ENCODE results near the gene VPS13D. TPM values are rescaled to one million over a fixed set of nuclear protein-coding genes. Genes with fewer than 3 reads are reported as not detected.

The VPS13D gene
- total RNA-seq, 2 experiments from 2014 or later = 25.0 to 25.4 TPM

- peaks cover 3% of the 10 kb centered on the region for H3K36me3 Mint-ChIP-seq
- no peak overlapping the region for H3K4me3 Mint-ChIP-seq
- no peaks in the 10 kb centered on the region for H3K27me3 Mint-ChIP-seq
- peaks cover 61% of the 10 kb centered on the region for H3K4me1 Mint-ChIP-seq (ENCODE audit: low read depth)
- POLR2A ChIA-PET = interaction anchor here (0.7 to 1.9 kb wide), 3 partner anchors 21 to 29 kb away, joined by 3 to 6 read pairs (median 4); no protein-coding TSS in a partner anchor
- intact Hi-C loops (cut with micrococcal nuclease) = no loop called here
- CTCF ChIA-PET = interaction anchor here (0.9 to 1.1 kb wide), 2 partner anchors 24 to 31 kb away, joined by 3 to 4 read pairs; no protein-coding TSS in a partner anchor
- H3K9me3 Mint-ChIP-seq = no peaks in the 10 kb centered on the region
- H3K27ac Mint-ChIP-seq = peak overlapping the region; percentile 78
- peak; percentile 49 for DNase-seq
These were observed 251.0 kb downstream of the VPS13D start for GRCh38 chr1:12480748-12481362.

DNA sequence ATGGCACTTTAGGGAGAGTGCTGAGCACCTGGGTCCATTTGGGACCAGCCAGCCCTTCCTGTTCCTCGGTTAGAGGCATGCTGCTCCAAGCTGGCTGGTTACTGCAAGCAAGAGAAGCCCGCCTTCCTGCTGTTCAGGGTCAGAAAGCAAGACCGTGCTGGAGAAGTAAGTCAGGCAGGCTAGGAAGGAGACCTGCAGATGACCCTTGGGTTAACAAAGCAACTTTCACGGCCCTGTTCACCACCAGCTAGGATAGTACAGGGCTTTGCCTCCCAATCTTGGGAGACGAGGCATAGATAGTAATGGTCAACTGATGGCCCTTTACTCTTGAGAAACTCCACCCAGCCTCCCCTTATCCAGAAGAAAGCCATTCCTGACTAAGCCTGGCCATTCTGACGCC lies 252.1 kb downstream of the VPS13D start:
- Mint-ChIP-seq H3K4me1 (ENCODE audit: low read depth) (peaks cover 50% of the 10 kb centered on the region), H3K27me3 (no peaks in the 10 kb centered on the region), H3K27ac (no peak overlapping the region), H3K9me3 (no peaks in the 10 kb centered on the region), H3K36me3 (peaks cover 7% of the 10 kb centered on the region), H3K4me3 (no peak overlapping the region)
- ChIA-PET CTCF (no interaction called here), POLR2A (no interaction called here)
- no peak for DNase-seq
- intact Hi-C loops (cut with micrococcal nuclease) = no loop called here

DNA sequence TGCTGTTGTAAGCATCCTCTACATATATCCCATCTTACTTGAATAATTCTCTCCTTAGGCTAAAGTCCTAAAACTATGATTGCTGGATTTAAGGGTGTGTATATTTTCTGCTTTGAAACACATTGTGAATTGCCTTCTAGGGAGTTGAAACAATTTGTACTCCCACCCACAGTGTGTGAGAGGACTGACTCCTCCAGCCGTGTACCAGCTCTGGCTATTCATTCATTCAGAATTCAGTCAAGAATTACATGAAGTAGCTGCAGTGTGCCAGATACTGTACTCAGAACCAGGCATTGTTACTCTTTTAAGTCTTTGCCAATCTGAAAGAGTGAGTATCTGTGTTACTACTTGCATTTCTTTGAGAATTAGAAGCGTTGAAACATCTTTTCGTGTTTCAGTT lies 253.2 kb downstream of the VPS13D start:
- peaks cover 40% of the 10 kb centered on the region for H3K4me1 Mint-ChIP-seq (ENCODE audit: low read depth)
- H3K27me3 Mint-ChIP-seq = no peaks in the 10 kb centered on the region
- intact Hi-C loops (cut with micrococcal nuclease) = no loop called here
- peaks cover 7% of the 10 kb centered on the region for H3K36me3 Mint-ChIP-seq
- no peak overlapping the region for H3K4me3 Mint-ChIP-seq
- POLR2A ChIA-PET = no interaction called here
- no peaks in the 10 kb centered on the region for H3K9me3 Mint-ChIP-seq
- no peak overlapping the region for H3K27ac Mint-ChIP-seq
- DNase-seq = no peak
- CTCF ChIA-PET = no interaction called here

GRCh38 chr1:12485231-12486058 lies 255.6 kb downstream of the VPS13D start:
- intact Hi-C loops (cut with micrococcal nuclease) = no loop called here
- Mint-ChIP-seq H3K27me3 (no peaks in the 10 kb centered on the region), H3K36me3 (peaks cover 5% of the 10 kb centered on the region), H3K4me3 (no peak overlapping the region), H3K27ac (no peak overlapping the region), H3K4me1 (ENCODE audit: low read depth) (peaks cover 16% of the 10 kb centered on the region), H3K9me3 (no peaks in the 10 kb centered on the region)
- CTCF ChIA-PET = no interaction called here
- POLR2A ChIA-PET = no interaction called here
- no peak for DNase-seq

GRCh38 chr1:12486059-12486341 lies 256.2 kb downstream of the VPS13D start:
- POLR2A ChIA-PET = no interaction called here
- intact Hi-C loops (cut with micrococcal nuclease) = no loop called here
- H3K4me1 Mint-ChIP-seq (ENCODE audit: low read depth) = peaks cover 11% of the 10 kb centered on the region
- no peaks in the 10 kb centered on the region for H3K27me3 Mint-ChIP-seq
- H3K4me3 Mint-ChIP-seq = no peak overlapping the region
- no peak overlapping the region for H3K27ac Mint-ChIP-seq
- H3K9me3 Mint-ChIP-seq = no peaks in the 10 kb centered on the region
- peaks cover 7% of the 10 kb centered on the region for H3K36me3 Mint-ChIP-seq
- CTCF ChIA-PET = no interaction called here
- DNase-seq = no peak

- Mint-ChIP-seq H3K4me3 (no peak overlapping the region), H3K27me3 (no peaks in the 10 kb centered on the region), H3K9me3 (no peaks in the 10 kb centered on the region), H3K36me3 (peaks cover 8% of the 10 kb centered on the region), H3K4me1 (ENCODE audit: low read depth) (peaks cover 6% of the 10 kb centered on the region), H3K27ac (no peak overlapping the region)
- ChIA-PET CTCF (no interaction called here), POLR2A (no interaction called here)
- intact Hi-C loops (cut with micrococcal nuclease) = no loop called here
- DNase-seq = no peak
These were observed 256.7 kb downstream of the VPS13D start for GRCh38 chr1:12486401-12487005.

DNA sequence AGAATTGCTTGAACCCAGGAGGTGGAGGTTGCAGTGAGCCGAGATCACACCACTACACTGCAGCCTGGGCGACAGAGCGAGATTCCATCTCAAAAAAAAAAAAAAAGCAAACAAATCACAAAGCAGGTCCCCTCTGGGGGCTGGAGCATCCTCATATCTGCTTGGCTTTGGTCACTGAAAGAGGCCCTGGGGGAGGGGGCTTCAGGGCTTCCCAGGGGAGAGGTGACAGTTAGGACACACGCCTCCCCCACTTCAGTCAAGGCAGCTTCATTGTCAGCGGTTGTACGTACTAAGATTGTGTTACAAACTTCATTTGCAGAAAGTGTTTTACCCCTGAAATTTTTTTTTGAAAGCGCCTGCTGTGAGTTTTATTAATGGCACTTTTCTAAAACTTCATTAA lies 257.7 kb downstream of the VPS13D start:
- intact Hi-C loops (cut with micrococcal nuclease) = no loop called here
- ChIA-PET POLR2A (interaction anchor here (0.7 kb wide), 1 partner anchor 350 kb away, joined by 3 read pairs; no protein-coding TSS in a partner anchor), CTCF (interaction anchor here (1.0 kb wide), 1 partner anchor 171 kb away, joined by 3 read pairs; no protein-coding TSS in a partner anchor)
- Mint-ChIP-seq H3K27ac (no peak overlapping the region), H3K9me3 (no peaks in the 10 kb centered on the region), H3K27me3 (no peaks in the 10 kb centered on the region), H3K4me1 (ENCODE audit: low read depth) (no peaks in the 10 kb centered on the region), H3K36me3 (peaks cover 9% of the 10 kb centered on the region), H3K4me3 (no peak overlapping the region)
- DNase-seq = no peak

- Mint-ChIP-seq H3K4me3 (no peak overlapping the region), H3K27ac (no peak overlapping the region), H3K27me3 (no peaks in the 10 kb centered on the region), H3K36me3 (peaks cover 10% of the 10 kb centered on the region), H3K4me1 (ENCODE audit: low read depth) (no peaks in the 10 kb centered on the region), H3K9me3 (no peaks in the 10 kb centered on the region)
- POLR2A ChIA-PET = no interaction called here
- DNase-seq = no peak
- intact Hi-C loops (cut with micrococcal nuclease) = no loop called here
- CTCF ChIA-PET = no interaction called here
These were observed 259.0 kb downstream of the VPS13D start for GRCh38 chr1:12488666-12489354.

DNA sequence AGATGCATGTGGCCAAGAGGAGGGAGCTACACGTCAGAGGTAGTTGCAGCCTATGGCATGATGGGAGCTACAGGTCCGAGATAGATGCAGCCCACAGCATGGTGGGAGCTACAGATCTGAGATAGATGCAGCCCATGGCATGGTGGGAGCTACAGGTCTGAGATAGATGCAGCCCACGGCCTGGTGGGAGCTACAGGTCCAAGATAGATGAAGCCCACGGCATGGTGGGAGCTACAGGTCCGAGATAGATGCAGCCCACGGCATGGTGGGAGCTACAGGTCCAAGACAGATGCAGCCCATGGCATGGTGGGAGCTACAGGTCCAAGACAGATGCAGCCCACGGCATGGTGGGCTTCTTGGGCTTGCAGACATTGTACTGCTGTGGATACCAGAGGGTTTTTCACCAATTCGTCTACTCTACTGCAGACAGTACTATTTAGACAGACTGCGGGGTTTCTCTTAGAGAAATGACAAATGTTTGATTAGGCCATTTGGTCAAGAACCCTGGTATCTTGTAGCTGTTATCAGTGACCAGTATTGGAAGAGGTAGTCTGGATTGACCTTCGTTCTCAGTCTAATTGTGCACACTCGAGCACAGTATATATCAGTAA lies 260.8 kb downstream of the VPS13D start:
- H3K27me3 Mint-ChIP-seq = no peaks in the 10 kb centered on the region
- no peak for DNase-seq
- no peaks in the 10 kb centered on the region for H3K9me3 Mint-ChIP-seq
- H3K27ac Mint-ChIP-seq = no peak overlapping the region
- ChIA-PET POLR2A (no interaction called here), CTCF (no interaction called here)
- no peaks in the 10 kb centered on the region for H3K4me1 Mint-ChIP-seq (ENCODE audit: low read depth)
- H3K36me3 Mint-ChIP-seq = peaks cover 8% of the 10 kb centered on the region
- H3K4me3 Mint-ChIP-seq = no peak overlapping the region
- intact Hi-C loops (cut with micrococcal nuclease) = no loop called here

- Mint-ChIP-seq H3K4me3 (no peak overlapping the region), H3K27me3 (no peaks in the 10 kb centered on the region), H3K9me3 (no peaks in the 10 kb centered on the region), H3K4me1 (ENCODE audit: low read depth) (no peaks in the 10 kb centered on the region), H3K36me3 (peaks cover 5% of the 10 kb centered on the region), H3K27ac (no peak overlapping the region)
- ChIA-PET CTCF (interaction anchor here (1.0 kb wide), 1 partner anchor 11 kb away, joined by 3 read pairs; no protein-coding TSS in a partner anchor), POLR2A (no interaction called here)
- DNase-seq = no peak
- intact Hi-C loops (cut with micrococcal nuclease) = no loop called here
These were observed 261.8 kb downstream of the VPS13D start for GRCh38 chr1:12491656-12492055.

GRCh38 chr1:12495725-12496124 lies 265.9 kb downstream of the VPS13D start:
- H3K27ac Mint-ChIP-seq = no peak overlapping the region
- CTCF ChIA-PET = no interaction called here
- DNase-seq = no peak
- H3K36me3 Mint-ChIP-seq = peaks cover 24% of the 10 kb centered on the region
- H3K4me3 Mint-ChIP-seq = no peak overlapping the region
- H3K4me1 Mint-ChIP-seq (ENCODE audit: low read depth) = peaks cover 10% of the 10 kb centered on the region
- no peaks in the 10 kb centered on the region for H3K27me3 Mint-ChIP-seq
- POLR2A ChIA-PET = no interaction called here
- intact Hi-C loops (cut with micrococcal nuclease) = no loop called here
- H3K9me3 Mint-ChIP-seq = no peaks in the 10 kb centered on the region
